ENCODE measurements around the gene NR1I3.

Gene NR1I3

DNA sequence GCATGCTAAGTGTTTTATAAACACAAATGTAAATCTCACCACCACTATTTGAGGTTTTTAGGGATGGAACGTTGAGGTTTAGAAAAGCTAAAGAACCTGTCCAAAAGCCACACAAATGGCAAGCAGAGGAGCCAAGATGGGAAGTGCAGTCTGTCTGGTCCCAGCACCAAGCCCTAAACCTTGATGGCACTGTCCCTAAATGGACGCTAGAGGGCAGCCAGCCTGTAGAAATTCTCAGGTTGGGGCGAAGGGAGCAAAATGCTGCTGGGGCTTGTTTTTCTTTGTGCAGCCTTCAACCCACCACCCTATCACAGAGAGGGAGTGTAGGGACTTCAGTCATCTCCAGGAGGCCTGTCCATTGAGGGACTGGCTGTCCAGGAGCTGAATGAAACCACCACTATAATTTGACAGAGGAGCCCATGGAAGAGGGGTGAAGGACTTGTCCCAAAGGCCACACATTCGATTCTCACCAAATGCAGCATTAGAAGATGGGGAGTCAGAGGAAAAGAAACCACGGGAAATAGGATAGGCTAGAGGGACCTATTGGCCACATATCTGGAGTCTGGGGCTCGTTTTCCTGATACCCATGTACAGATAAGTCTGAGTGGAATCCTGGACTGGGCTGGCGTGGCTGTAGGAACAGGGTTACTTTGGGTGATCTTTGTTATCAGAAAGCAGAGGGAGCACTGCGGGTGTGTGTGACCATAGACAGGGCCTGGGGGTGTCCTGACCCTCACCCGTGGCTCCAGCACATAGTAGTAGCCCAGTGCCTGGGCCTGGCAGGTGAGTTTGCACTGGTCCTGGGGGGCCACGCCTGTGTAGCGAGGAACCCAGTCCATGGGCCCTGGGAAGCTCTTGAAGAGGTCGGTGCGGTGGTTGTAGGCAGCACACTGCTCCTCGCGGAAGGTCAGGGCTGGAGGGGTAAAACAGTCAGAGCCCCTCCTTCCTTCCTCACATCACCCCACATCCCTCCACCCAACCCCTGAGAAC is 45.2 kb downstream of the NR1I3 start:
- H3K36me3 ChIP-seq (ENCODE audit: control insufficient read depth, insufficient read depth, low read length), result peaks cover 5% of the 10 kb centered on the region

DNA sequence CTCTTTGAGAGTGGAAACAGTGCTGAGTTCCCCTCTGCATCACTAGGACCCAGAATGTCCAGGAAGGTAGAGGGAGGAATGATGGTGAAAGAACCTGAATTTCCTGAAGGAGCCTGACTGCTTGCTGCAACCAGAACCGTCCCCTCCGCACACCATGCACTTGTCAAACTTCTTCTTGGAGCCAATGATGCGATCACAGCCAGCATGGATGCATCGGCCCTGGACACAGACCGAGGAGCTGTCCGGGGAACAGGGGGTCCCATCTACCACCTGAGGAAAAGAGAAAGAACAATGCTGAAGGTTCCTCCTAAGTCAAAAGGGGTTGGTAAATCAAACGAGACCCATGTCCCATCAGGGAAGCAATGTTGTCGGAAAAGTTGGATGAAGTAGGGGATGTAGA is 46.0 kb downstream of the NR1I3 start:
- H3K9ac ChIP-seq (ENCODE audit: low read depth, low read length), result no peak overlapping the region
- H3K4me1 ChIP-seq (ENCODE audit: control insufficient read depth, insufficient read depth, low read length), result no peaks in the 10 kb centered on the region; the same call in 1 of the 2 replicates
- no peaks in the 10 kb centered on the region for H3K9me3 ChIP-seq (ENCODE audit: control insufficient read depth, insufficient read depth, low read length)
- H3K27ac ChIP-seq (ENCODE audit: low read depth, low read length), result no peak overlapping the region
- H3K36me3 ChIP-seq (ENCODE audit: control insufficient read depth, insufficient read depth, low read length), result peaks cover 5% of the 10 kb centered on the region
- H3K4me3 ChIP-seq (ENCODE audit: low read depth, low read length), result no peak overlapping the region
- H3K27me3 ChIP-seq (ENCODE audit: control insufficient read depth, insufficient read depth, low read length), result no peaks in the 10 kb centered on the region

More for the DNA sequence above, 45.2 kb downstream of the NR1I3 start:
- H3K9ac ChIP-seq (ENCODE audit: low read depth, low read length), result no peak overlapping the region
- H3K27me3 ChIP-seq (ENCODE audit: control insufficient read depth, insufficient read depth, low read length), result no peaks in the 10 kb centered on the region
- H3K27ac ChIP-seq (ENCODE audit: low read depth, low read length), result no peak overlapping the region
- H3K4me1 ChIP-seq (ENCODE audit: control insufficient read depth, insufficient read depth, low read length), result peaks cover 5% of the 10 kb centered on the region
- H3K9me3 ChIP-seq (ENCODE audit: control insufficient read depth, insufficient read depth, low read length), result no peaks in the 10 kb centered on the region
- no peak overlapping the region for H3K4me3 ChIP-seq (ENCODE audit: low read depth, low read length)

DNA sequence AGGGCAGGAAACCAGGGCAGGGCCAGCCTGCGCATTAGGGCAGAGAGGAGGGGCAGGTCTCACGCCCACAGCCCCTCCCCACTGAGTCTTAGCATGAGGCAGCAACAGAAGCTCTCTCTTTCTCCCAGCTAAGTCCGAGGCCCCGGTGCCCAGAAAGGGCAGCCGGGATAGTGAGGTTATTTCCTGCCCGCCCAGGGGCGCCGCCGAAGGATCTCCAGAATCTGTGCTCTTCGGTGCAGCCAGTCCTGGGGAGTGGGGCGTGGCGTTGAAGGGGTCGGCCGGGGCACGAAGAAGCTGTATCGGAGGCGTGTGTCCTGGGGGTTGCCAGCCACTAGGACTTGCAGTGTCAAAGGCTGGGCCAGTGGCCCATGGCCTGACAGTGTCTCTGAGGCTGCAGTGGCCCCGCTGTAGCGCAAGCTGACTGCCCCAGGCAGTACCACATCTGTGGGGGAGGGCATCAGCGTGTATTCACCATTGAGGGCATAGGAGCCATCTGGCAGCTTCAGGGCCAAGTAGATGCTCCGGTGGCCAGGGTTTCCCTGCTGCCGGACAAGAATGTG is 47.0 kb downstream of the NR1I3 start:
- no peaks in the 10 kb centered on the region for H3K9me3 ChIP-seq (ENCODE audit: control insufficient read depth, insufficient read depth, low read length)
- no peak overlapping the region for H3K9ac ChIP-seq (ENCODE audit: low read depth, low read length)
- no peaks in the 10 kb centered on the region for H3K4me1 ChIP-seq (ENCODE audit: control insufficient read depth, insufficient read depth, low read length)
- H3K36me3 ChIP-seq (ENCODE audit: control insufficient read depth, insufficient read depth, low read length), result peaks cover 5% of the 10 kb centered on the region
- H3K27me3 ChIP-seq (ENCODE audit: control insufficient read depth, insufficient read depth, low read length), result no peaks in the 10 kb centered on the region
- H3K4me3 ChIP-seq (ENCODE audit: low read depth, low read length), result no peak overlapping the region
- H3K27ac ChIP-seq (ENCODE audit: low read depth, low read length), result no peak overlapping the region

DNA sequence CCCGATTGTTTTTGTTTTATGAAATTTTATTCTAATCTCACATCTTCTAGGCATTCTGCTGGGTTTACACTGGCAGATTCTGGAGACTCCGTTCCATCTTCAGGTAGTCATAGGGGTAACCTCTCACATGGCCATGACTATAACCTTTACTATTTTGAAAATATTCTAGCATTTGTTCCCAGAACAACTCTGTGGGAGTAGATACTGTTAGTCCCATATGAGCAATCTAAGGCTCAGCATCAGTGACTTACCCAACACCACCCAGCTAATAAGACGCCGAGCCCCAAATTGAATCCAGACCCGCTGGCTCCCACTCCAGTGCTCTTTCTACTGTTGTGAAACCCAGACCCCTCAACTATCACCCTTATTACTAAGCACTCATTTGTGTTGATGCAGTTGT is 49.0 kb downstream of the NR1I3 start:
- no peaks in the 10 kb centered on the region for H3K4me1 ChIP-seq (ENCODE audit: control insufficient read depth, insufficient read depth, low read length)
- no peak overlapping the region for H3K9ac ChIP-seq (ENCODE audit: low read depth, low read length)
- H3K4me3 ChIP-seq (ENCODE audit: low read depth, low read length), result no peak overlapping the region
- peaks cover 5% of the 10 kb centered on the region for H3K36me3 ChIP-seq (ENCODE audit: control insufficient read depth, insufficient read depth, low read length)
- no peaks in the 10 kb centered on the region for H3K9me3 ChIP-seq (ENCODE audit: control insufficient read depth, insufficient read depth, low read length)
- no peaks in the 10 kb centered on the region for H3K27me3 ChIP-seq (ENCODE audit: control insufficient read depth, insufficient read depth, low read length)
- no peak overlapping the region for H3K27ac ChIP-seq (ENCODE audit: low read depth, low read length)

DNA sequence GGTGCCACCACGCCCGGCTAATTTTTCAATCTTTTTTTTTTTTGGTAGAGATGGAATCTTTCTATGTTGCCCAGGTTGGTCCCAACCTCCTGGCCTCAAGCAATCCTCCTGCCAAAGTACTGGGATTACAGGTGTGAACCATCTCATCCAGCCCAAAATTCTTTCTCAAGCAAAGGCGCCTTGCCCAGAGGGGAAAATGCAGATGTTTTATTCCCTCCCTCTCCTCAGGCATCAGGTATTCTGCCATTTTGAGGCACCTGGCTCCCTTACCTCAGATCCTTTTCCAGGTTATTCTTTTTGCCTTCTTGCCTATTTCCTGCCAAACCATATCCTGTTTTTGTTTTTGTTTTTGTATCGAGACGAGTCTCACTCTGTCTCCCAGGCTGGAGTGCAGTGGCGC is 49.6 kb downstream of the NR1I3 start:
- no peak overlapping the region for H3K9ac ChIP-seq (ENCODE audit: low read depth, low read length)
- H3K27me3 ChIP-seq (ENCODE audit: control insufficient read depth, insufficient read depth, low read length), result no peaks in the 10 kb centered on the region
- no peaks in the 10 kb centered on the region for H3K4me1 ChIP-seq (ENCODE audit: control insufficient read depth, insufficient read depth, low read length)
- no peak overlapping the region for H3K27ac ChIP-seq (ENCODE audit: low read depth, low read length)
- H3K36me3 ChIP-seq (ENCODE audit: control insufficient read depth, insufficient read depth, low read length), result peaks cover 5% of the 10 kb centered on the region
- H3K9me3 ChIP-seq (ENCODE audit: control insufficient read depth, insufficient read depth, low read length), result no peaks in the 10 kb centered on the region
- no peak overlapping the region for H3K4me3 ChIP-seq (ENCODE audit: low read depth, low read length)

DNA sequence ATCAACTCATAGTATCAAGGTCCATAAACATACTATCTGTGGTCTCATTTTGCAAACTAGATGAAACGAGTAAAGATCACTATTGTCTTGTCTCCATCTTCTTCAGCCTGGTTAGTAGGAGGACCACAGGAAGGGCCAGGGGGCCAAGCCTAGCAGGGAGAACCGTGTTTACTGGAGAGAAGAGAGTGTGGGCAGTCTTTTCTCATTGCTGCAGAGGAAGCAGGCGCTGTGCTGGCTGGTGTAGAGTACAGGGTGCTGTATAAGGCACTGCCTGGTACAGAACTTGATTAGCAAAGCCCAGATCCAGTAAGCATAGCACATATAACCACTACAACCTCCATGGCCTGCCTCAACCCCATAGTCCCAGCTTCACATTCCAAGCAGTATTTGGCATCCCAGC is 50.7 kb downstream of the NR1I3 start:
- H3K9ac ChIP-seq (ENCODE audit: low read depth, low read length), result no peak overlapping the region
- H3K9me3 ChIP-seq (ENCODE audit: control insufficient read depth, insufficient read depth, low read length), result no peaks in the 10 kb centered on the region
- H3K27ac ChIP-seq (ENCODE audit: low read depth, low read length), result no peak overlapping the region
- H3K4me3 ChIP-seq (ENCODE audit: low read depth, low read length), result no peak overlapping the region
- H3K27me3 ChIP-seq (ENCODE audit: control insufficient read depth, insufficient read depth, low read length), result no peaks in the 10 kb centered on the region
- H3K4me1 ChIP-seq (ENCODE audit: control insufficient read depth, insufficient read depth, low read length), result no peaks in the 10 kb centered on the region
- H3K36me3 ChIP-seq (ENCODE audit: control insufficient read depth, insufficient read depth, low read length), result peaks cover 5% of the 10 kb centered on the region

DNA sequence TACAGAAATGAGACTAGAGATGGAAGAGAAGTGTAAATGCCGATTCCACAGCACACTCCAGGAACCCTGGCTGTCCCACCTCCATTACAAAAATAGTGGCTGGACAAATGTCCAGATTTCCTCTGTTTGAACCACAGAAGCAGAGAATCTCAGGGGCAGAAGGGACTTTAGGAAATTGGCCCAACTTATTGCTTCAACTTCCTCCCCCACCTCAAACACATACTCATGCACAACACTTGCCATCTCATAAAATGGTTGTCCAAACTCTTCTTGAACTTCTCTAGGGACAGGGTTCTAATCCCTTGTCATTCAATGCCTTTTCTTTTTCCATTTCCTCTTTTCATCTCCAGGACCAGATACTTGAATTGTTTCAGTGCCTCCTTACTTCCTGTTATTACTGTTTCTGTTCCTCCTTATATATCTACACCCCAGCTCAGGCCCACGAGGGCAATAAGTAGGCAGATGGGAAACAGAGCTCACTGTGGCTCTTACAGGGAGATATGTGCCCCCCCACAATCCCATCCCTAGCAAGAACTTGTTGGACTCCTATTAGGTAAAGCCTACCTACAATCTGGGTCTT is 52.2 kb downstream of the NR1I3 start:
- Histone ChIP-seq H3K4me1 (ENCODE audit: control insufficient read depth, insufficient read depth, low read length) (no peaks in the 10 kb centered on the region), H3K27me3 (ENCODE audit: control insufficient read depth, insufficient read depth, low read length) (no peaks in the 10 kb centered on the region), H3K36me3 (ENCODE audit: control insufficient read depth, insufficient read depth, low read length) (no peaks in the 10 kb centered on the region; the same call in 1 of the 2 replicates), H3K9ac (ENCODE audit: low read depth, low read length) (no peak overlapping the region), H3K4me3 (ENCODE audit: low read depth, low read length) (no peak overlapping the region), H3K9me3 (ENCODE audit: control insufficient read depth, insufficient read depth, low read length) (no peaks in the 10 kb centered on the region), H3K27ac (ENCODE audit: low read depth, low read length) (no peak overlapping the region)

DNA sequence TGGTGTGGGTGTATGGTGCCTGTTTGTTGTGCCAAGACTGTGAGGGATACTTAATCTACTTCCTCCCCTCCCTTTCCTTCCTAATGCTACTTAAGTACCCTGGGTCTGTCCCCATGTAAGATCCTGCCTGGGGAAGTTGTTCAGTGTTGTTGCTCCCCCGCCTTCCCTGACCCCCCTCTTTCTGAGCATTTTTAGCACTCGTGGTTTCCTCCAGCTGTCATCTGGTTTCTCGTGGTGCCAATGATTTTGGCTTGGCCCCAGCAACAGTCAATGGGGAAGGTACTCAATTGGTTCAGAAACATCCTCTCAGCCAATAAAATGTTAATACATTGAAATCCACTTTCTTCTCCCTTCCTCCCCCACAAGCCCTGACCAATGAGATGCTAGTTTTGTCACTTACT is 52.7 kb downstream of the NR1I3 start:
- H3K9me3 ChIP-seq (ENCODE audit: control insufficient read depth, insufficient read depth, low read length), result no peaks in the 10 kb centered on the region
- no peak overlapping the region for H3K4me3 ChIP-seq (ENCODE audit: low read depth, low read length)
- H3K9ac ChIP-seq (ENCODE audit: low read depth, low read length), result no peak overlapping the region
- H3K27me3 ChIP-seq (ENCODE audit: control insufficient read depth, insufficient read depth, low read length), result no peaks in the 10 kb centered on the region
- H3K27ac ChIP-seq (ENCODE audit: low read depth, low read length), result no peak overlapping the region
- no peaks in the 10 kb centered on the region for H3K36me3 ChIP-seq (ENCODE audit: control insufficient read depth, insufficient read depth, low read length)
- H3K4me1 ChIP-seq (ENCODE audit: control insufficient read depth, insufficient read depth, low read length), result no peaks in the 10 kb centered on the region

DNA sequence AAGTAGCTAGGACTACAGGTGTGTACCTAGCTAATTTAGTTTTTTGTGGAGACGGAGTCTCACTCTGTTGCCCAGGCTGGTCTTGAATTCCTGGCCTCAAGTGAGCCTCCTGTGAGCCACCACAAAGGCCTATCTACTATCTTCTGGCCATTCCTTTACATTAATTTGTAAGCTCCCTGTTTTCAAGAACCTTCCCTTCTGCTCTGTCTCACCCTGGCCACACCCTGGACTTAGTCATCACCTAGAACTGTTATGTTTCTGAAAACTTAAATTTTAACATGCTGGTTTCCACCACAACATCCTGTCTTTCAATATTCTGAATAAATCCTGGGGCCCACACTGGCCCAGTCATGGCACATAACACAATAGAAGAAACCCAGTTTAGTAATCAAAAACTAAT is 55.8 kb downstream of the NR1I3 start:
- Histone ChIP-seq H3K27me3 (ENCODE audit: control insufficient read depth, insufficient read depth, low read length) (no peaks in the 10 kb centered on the region), H3K4me1 (ENCODE audit: control insufficient read depth, insufficient read depth, low read length) (peaks cover 9% of the 10 kb centered on the region; the same call in 1 of the 2 replicates), H3K4me3 (ENCODE audit: low read depth, low read length) (no peak overlapping the region), H3K9me3 (ENCODE audit: control insufficient read depth, insufficient read depth, low read length) (no peaks in the 10 kb centered on the region), H3K9ac (ENCODE audit: low read depth, low read length) (no peak overlapping the region), H3K27ac (ENCODE audit: low read depth, low read length) (no peak overlapping the region), H3K36me3 (ENCODE audit: control insufficient read depth, insufficient read depth, low read length) (no peaks in the 10 kb centered on the region)

DNA sequence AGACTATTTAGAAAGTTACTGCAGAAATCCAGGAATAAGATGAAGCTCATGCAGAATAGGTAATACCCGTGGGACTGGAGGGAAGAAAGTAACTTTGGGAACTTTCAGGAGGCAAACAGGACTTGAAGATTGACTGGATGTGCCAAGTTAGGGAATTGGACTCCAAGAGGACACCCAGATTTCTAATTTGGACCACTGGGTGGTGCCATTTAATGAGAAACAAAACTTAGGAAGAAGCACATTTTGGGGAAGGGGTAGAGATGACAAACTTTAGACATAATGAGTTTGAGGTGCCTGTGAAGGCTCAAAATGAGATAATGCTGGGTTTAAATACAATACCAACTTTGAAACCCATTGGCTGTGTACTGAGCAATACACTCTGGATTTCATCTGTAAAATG is 57.4 kb downstream of the NR1I3 start:
- peaks cover 9% of the 10 kb centered on the region; the same call in 1 of the 2 replicates for H3K4me1 ChIP-seq (ENCODE audit: control insufficient read depth, insufficient read depth, low read length)
- H3K9ac ChIP-seq (ENCODE audit: low read depth, low read length), result no peak overlapping the region
- no peaks in the 10 kb centered on the region for H3K27me3 ChIP-seq (ENCODE audit: control insufficient read depth, insufficient read depth, low read length)
- no peak overlapping the region for H3K4me3 ChIP-seq (ENCODE audit: low read depth, low read length)
- H3K36me3 ChIP-seq (ENCODE audit: control insufficient read depth, insufficient read depth, low read length), result peaks cover 1% of the 10 kb centered on the region; the same call in 1 of the 2 replicates
- no peaks in the 10 kb centered on the region for H3K9me3 ChIP-seq (ENCODE audit: control insufficient read depth, insufficient read depth, low read length)
- no peak overlapping the region for H3K27ac ChIP-seq (ENCODE audit: low read depth, low read length)

DNA sequence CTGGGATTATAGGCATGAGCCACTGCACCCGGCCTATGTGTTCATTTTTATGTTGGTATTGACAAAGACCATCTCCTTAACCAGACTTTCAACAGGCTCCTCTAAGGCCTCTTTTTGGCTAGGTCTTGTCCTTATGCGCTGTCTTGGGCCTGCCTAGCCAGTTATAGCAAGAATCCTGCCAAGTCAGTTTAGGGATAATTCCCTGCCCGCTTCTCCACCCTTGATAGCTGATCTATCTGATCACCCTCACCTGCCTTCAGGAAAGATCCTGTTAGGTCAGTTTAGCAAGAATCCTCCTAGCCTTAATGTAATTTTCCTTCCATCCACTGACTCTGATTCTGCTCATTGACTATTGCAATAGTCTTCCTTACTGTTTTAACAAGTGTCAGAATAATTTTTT is 58.3 kb downstream of the NR1I3 start:
- no peaks in the 10 kb centered on the region for H3K27me3 ChIP-seq (ENCODE audit: control insufficient read depth, insufficient read depth, low read length)
- H3K4me3 ChIP-seq (ENCODE audit: low read depth, low read length), result no peak overlapping the region
- H3K27ac ChIP-seq (ENCODE audit: low read depth, low read length), result no peak overlapping the region
- peaks cover 11% of the 10 kb centered on the region for H3K36me3 ChIP-seq (ENCODE audit: control insufficient read depth, insufficient read depth, low read length)
- peaks cover 9% of the 10 kb centered on the region; the same call in 1 of the 2 replicates for H3K4me1 ChIP-seq (ENCODE audit: control insufficient read depth, insufficient read depth, low read length)
- no peaks in the 10 kb centered on the region for H3K9me3 ChIP-seq (ENCODE audit: control insufficient read depth, insufficient read depth, low read length)
- no peak overlapping the region for H3K9ac ChIP-seq (ENCODE audit: low read depth, low read length)

Data from HUES48 (cell line).